Posterior vena cava (tissue), 2 donors: ENCODE measurements around the gene TRPC4AP. TPM values are rescaled to one million over a fixed set of nuclear protein-coding genes. Genes with fewer than 3 reads are reported as not detected.

Experiments
- DNase-seq: peaks from one replicate; pipeline ENCODE4 v3.0.0-alpha.2; 2020; ENCODE audit warnings: low spot score
- intact Hi-C, 2 donors: fragments of 100-400 bp; cut with DNase I; formaldehyde crosslinking; loops; one replicate each; pipeline versions ENCODE4 v1.14.1 to v1.14.2; 2022 to 2023
- total RNA-seq, 2 donors: library from RNA; stranded (reverse); fragmentation: NEBNext Ultra II Directional; extraction: Animal tissue kit (Norgen Biotek cat#: 25700); gene quantifications; one replicate each; pipeline ENCODE4 v1.2.1, GENCODE V29; 2021
- donor health status: DM: yes; HTN: yes; CAD: no.
- donor health status: DM: yes; HTN: yes; CAD: no.

TRPC4AP gene
- total RNA-seq, 2 donors from 2014 or later = 42.6 to 48.9 TPM

DNA sequence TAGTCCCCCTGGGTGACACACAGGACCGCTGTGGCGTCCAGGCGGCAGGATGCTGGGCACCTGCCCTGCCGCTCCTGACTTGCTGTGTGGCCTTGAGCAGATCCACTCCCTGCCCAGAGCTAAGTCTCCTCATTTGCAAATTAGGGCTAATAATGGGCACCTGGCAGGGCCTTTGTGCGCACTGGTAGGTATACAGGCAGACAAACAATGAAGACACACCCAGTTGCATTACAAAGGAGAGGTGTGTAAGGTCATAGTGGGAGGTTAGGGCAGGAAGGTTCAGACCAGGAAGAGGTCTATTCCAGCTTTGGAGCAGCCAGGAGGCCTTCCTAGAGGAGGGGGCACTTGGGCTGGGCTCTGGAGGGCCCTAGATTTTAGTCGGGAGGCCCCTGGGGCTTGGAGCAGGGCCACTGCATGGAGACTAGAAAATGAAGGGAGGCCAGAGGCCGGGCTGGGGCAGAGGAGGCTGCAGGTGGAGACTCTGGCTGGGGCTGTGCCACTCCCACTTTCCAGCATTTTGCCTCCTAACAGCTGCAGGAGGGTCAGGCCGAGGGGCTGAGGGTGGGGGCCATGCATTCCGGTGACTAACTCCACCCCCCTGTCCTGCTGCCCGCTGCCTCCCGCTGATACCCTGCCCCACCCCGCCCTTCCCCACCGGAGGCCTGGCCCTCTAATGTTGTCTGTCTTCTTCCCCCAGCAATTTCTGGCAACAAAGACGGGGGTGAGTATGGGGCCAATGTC is 108.4 kb downstream of the TRPC4AP start:
- intact Hi-C loops = no loop called here
- DNase-seq = no peak

DNA sequence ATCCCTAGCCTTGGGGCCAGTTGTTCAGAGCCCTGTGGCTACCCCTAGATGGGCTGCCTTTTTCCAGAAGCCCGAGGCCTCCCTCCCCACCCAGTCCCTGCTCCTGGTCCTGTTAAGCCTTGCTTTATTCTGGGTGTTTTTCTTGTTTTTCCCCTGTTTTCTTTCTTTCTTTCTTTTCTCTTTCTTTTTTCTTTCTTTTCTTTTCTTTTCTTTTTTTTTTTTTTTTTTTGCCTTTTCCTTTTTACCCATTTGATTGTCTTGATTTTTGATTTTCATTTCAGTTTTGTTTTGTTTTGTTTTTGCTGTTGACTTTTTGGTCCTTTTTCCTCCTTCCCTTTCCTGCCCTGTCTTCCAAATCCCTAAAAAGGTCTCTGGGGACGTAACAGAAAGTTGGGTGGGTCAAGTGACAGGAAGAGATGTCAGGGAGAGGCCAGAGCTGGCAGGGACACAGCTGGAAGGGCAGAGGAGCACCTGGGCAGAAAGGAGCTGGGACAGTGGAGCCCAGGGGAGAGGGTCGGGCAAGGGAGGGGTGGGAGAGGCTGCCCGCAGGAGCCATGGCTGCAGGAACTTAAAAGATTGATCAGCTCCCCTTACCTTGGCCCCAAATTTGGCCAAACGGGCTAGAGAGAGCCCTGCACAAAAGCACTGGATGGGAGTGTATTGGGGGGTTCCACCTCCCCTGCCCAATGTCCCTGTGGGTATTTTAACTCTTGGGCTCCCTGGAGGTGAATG is 109.4 kb downstream of the TRPC4AP start:
- intact Hi-C loops = no loop called here
- DNase-seq = no peak

DNA sequence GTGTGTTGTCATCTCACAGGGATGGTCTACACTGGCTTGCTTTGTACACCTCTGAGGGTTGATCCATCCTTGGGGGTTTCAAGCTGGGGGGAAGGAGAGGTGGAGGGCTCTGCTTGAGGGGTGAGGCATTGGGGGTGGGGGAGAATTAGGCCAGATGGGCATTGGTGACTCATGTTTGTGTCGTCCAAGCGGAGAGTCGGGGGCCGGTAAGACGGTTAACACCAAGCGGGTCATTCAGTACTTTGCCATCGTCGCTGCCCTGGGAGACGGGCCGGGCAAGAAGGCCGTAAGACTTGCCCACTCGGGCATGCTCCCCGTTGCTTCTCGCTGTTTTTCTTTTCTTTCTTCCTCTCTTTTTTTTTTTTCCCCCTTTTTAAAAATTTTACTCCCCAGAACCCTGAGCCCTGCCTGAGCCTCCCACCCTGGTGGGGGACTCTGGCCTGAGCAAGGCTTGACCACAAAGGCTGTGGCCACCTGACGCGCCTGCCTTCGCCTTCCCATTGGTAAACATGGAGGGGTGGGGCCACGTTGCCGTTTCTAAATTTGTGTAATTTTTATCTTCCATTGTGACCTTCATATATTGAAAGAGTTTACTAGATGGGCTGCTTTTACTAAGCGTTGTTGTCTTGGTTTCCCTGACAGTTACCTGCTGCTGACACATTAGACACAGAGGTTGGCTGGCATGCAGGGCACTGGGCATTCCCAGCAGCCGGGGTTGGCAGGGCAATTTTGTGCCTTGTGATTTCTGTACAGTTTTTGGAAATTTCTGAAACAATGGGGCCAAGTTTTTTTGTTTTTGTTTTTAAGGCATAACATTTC is 110.1 kb downstream of the TRPC4AP start:
- intact Hi-C loops = no loop called here
- DNase-seq = no peak

DNA sequence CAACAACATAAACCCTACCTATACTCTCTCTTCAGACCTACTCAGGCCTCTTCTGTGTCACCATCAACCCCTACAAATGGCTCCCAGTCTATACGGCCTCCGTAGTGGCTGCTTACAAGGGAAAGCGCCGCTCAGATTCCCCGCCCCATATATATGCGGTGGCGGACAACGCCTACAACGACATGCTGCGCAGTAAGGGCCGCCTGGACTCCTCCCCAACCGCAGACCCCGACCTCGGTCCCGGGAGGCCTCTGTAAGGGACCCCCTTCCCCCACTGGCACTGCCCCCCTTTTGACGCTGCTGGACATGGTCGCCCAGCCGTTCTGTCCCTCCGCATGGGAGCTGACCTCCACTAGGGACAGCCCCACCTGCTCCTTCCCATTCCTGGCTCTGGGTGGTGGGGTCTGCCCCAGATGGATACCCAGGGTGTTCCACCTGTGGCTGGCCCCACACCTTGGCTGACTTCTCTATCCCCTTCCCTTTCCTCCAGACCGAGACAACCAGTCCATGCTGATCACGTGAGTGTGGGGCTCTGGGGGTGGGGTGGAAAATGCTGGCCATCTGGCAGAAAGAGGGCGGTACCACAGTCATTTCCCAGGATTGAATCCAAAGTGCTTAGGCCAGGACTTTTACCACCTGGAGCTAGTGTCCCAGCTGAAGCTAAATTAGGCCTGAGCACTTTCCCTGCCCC is 111.9 kb downstream of the TRPC4AP start:
- no peak for DNase-seq
- intact Hi-C loops = no loop called here

DNA sequence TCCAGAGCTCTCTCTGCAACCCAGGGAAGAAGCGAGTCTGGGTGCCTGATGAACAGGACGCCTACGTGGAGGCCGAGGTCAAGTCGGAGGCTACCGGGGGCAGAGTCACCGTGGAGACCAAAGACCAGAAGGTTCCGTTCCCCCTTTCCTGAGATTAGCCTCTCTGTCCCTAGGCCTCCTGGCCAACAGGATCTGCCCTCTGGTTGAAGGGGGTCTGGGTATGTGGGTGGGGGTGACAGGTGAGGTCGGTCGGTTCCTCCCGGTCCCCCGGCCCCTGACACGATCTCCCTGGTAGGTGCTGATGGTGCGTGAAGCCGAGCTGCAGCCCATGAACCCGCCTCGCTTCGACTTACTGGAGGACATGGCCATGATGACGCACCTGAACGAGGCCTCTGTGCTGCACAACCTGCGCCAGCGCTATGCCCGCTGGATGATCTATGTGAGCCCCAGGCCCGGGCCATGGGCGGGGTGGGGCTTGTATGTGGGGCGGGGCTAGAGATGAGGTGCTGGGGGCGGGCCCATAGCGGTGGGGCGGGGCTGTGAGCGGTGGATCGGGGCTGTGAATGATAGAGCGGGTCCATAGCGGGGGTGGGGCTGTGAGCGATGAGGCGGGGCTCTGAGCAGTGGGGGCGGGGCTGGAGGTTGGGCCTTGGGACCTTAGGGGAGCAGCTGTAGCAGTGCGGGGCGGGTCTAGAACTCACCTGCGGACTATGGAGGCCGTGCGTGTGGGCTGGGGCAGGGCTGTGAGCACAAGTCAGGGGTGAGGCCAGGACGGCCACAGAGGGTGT is 113.0 kb downstream of the TRPC4AP start:
- no peak for DNase-seq
- intact Hi-C loops = no loop called here

DNA sequence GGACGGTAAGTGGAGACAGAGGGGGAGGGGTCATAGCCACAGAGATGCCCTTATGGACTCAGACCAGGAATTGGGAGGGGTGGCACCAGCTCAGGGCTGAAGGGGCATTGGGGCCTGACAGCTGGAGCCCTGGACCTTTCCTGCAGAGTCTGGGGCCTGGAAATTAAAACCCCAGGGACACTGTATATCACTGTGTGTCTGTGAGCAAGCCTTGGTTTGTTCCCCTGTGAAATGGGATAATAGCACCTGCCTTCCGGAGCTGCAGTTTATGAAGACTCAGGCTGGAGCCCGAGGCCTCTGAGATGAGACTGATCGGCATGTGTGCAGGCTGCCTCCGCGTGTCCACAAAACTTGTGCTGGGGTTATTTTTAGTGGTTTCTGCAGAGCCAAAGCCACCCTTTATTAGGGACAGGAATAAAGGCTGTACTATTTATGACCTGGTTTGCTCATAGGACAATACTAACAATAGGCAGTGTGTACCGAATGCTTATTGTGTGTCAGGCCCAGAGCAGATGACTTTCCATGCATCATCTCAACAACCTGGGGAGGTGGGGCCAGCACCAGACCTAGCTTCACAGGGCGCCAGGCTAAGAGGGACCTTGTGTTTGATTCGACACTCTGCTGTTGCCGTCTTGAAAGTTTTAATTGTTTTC is 114.4 kb downstream of the TRPC4AP start:
- DNase-seq = no peak
- intact Hi-C loops = no loop called here

DNA sequence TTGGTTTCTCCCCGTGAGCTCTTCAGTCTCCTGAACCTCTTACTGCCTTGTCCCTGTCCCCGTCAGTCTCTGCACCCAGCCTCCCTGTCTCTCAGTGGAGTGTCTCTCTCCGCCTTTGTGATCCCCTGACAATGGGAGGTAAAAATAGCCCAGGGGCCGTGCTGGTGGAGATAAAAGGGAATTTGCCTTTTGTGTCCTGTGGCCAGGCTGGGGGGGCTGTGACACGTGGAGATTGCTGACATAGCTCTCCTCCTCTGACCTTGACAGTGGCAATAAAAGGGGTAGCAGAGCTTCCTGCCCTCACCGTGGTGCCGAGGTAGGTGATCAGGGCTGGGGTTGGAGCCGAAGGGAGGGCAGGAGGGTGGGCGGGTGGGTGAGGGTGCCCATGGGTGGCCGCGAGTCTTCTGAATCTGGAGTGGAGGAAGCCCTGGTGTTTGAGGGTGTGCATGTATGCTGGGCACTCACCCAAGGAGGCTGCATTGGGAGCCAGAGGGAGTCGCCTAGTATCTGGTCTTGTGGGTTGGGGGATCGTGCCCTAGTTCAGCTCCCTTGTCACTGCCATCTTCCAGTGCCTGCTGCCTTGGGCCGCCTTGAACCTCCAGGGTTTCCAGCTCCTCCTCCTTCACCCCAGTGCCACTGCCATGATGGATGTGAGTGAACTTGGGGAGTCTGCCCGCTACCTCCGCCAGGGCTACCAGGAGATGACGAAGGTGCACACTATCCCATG is 115.1 kb downstream of the TRPC4AP start:
- intact Hi-C loops = no loop called here
- no peak for DNase-seq

DNA sequence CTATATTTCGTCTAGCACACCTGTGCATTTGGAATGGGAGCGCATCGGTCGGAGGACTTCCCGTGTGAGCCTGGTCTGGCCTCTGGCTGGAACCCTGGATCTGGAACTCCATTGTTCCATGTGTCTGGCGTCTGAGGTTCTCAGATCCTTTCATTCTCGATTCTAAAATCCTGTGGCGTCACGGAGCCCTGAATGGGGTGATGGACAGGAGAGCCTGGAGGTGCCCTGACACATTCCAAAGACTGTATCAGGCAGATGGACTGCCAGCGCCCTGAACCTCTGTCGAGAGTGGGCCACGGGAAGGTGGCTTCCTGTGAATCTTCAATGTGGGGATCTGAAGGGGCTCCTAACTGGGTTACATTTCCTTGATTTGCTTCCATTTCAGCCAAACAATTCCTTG is 116.3 kb downstream of the TRPC4AP start:
- intact Hi-C loops = no loop called here
- DNase-seq = no peak

DNA sequence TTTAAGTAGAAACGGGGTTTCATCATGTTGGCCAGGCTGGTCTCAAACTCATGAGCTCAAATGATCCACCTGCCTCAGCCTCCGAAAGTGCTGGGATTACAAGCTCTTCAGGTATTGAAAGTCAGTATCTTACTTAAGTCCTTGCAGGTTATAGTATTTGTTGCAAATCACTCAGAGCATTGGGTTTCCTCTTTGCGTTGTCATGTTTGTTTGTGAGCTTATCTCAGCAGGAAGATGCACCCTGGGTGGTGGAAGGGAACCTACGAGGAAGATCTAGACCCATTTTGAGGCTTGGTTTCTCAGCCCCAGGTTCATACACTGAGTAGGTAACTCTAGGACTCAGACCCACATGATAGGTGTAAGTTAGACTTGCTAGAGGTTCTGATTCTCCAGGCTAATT is 118.4 kb downstream of the TRPC4AP start:
- DNase-seq = peak; percentile 9
- intact Hi-C loops = no loop called here

DNA sequence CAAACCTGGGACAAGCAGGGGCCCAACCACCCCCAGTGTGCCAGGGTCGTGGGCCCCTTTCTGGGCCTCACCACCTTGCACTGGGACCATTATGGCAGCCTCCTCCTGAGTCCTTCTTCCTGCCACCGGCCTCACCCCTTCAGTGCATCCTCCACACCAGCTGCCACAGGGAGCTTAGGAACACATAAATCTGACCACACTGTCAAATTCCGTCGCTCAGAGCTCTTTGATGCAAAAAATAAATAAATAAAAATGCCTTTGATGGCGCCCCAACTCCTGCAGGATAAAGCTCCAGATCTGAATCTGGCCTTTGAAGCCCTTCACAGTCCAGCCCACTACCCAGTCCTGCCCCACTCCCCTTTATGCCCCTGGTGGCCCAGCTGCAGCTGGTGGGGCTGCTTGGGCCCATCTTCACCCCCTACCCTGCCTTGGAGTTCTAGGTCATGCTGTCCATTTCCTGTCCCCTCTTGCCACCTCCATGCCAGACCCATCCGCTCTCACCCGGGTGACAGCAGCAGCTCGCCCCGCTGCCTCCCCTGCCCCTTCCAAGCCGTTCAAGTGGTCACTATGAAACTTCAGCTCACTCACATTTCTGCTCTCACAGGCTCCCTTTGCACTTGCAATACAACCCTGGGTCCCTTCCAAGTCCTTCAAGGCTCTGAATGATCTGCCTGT is 120.9 kb downstream of the TRPC4AP start:
- intact Hi-C loops = no loop called here
- DNase-seq = peak; percentile 26

DNA sequence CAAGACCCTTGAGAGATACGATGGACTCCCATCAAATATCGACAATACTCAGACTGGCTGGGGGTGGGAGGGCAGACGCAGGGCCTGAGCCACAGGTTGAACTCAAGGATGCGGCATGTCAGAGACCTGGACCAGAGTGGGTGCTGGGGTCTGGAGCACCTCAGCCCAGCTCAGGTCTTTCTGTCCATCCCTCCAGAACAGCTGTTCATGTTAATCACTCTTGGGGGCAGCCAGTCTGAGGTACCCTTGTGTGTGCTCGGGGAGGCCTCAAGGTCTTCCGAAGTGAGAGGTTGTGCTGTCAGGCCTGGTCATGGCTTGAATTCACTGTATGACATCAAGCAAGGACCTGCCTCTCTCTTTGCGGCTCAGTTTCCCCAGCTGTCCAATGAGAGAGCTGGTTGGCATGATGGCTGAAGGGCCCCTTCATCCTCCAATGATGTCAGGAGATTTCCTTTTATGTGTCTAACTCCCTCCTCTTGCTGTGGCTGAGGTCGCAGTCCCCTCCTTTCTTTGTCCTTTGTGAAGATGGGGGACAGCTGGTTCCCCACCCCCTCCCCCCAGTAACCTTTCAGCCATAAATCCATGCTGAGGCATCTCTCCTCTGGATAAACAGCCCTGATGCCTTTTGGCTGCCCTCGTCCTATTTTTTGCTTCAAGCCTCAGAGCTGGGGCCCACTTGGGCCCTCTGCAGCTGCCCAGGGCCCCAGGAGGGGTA is 121.6 kb downstream of the TRPC4AP start:
- peak; percentile 52 for DNase-seq
- intact Hi-C loops = no loop called here

DNA sequence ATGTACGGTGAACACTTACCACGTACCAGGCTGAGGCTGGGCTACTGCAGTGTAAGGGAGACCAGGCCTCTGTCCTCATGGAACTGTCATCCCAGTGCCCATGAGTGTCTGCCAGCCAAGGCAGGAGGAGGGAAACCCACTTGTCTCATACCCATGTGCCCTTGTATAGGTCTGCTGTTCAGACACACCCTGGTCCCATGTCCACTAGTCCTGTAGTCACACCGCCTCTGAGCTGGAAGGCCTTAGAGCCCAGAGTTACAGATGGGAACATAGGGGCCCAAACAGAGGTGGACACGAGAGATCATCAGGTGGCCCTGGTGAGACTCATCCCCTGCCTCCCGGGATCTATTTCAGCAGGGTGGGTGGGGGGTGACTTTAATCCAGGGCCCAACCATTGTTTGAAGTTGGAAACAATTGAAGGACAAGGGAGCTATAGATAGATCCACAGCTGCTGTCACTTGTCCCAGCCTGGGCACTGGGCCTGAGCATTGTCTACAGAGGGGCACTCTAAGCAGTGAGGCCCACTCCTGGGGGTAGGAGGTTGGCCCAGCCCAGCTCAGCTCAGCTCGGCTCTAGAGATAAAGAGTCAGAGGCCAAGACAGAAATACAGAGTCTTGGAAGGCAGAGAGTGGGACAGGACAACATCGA is 122.3 kb downstream of the TRPC4AP start:
- DNase-seq = peak; percentile 74
- intact Hi-C loops = no loop called here

DNA sequence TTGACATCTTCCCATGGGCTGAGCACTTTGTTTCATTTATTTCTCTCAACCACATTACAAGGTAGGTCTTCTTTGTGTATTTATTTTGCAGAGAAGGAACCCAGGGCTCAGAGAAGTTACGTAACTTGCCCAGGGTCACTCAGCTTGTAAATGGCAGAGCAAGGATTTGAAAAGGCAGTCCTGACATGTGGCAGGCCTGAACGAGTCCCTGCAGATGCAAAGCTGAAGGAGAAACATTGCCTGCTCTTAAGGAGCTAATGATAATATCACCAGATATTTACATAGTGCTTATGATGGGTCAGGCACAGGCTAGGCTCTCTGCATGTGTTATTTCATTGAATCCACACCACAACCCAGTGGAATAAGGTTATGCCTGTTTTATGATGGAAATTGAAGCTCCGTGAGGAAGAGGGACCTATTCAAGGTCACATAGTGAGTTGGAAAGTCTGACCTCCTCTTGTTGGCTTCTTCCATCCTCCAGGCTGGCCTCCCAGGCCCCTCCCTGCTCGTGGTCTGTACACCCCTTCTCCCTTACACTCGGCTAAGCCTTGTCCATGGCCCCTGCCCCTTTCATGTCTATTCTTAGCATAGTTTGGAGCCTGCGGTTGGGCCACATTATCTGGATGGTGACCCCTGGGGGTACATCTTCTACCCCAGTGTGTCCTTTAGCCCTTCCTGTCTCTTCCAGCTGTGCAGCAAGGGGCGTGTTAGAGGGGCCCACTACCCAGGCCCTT is 124.4 kb downstream of the TRPC4AP start:
- DNase-seq = no peak
- intact Hi-C loops = loop anchor here in 1 of 2 donors (10.0 kb wide), 1 partner anchor 393 kb away; no protein-coding TSS in a partner anchor

DNA sequence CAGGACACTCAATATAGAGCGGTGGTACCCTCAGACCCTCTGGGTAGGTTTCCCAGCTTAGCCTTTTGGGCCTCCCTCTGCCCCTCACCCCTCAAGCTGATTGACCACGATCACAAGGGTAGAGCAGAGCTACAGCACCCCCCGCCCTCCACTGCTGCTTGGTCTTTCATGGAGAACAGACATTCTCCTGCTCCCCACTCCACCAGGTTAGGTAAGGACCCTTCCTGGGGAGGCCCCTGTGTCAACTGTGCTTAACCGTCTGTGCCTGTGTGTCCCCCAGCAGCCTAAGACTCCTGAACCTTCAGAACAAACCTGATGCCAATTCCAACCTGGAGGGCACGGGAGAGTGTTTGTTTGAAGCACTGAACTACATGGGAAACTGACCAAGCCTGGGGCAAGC is 125.2 kb downstream of the TRPC4AP start:
- intact Hi-C loops = loop anchor here in 1 of 2 donors (10.0 kb wide), 1 partner anchor 393 kb away; no protein-coding TSS in a partner anchor
- DNase-seq = no peak

DNA sequence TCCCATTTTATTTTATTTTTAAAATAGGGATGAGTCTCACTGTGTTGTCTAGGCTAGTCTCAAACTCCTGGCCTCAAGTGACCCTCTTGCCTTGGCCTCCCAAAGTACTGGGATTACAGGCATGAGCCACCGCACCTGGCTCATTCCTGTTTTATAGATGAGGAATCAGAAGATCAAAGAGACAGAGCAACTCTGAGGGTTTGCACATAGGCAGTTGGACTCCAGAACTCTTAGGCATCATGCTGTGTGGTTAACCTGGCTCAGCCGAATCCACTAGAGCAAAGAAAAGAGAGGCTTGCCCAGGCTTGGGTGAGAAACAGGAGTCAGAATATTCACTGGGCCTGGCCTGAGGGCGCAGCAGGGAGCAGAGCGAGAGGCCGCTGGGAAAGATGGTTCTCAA is 127.6 kb downstream of the TRPC4AP start:
- intact Hi-C loops = loop anchor here in 1 of 2 donors (10.0 kb wide), 1 partner anchor 390 kb away; no protein-coding TSS in a partner anchor
- no peak for DNase-seq
